ENCODE results near the gene TTLL7.

TTLL7 gene

GRCh38 chr1:83816836-83817235, 182.1 kb downstream of the TTLL7 start:
- DNase-seq (ENCODE audit: low read depth): no peak

GRCh38 chr1:83815330-83815729, 183.6 kb downstream of the TTLL7 start:
- DNase-seq (ENCODE audit: low read depth): no peak

Measured in activated T-helper 1 cell treated with Interleukin-2 at 50 U/mL for 16 hours (primary cell).